Stomach (tissue), 9 donors: Measurements from ENCODE around the gene CD52. TPM values are rescaled to one million over a fixed set of nuclear protein-coding genes. Genes with fewer than 3 reads are reported as not detected.

ENCODE experiments used
- DNase-seq, 2 donors: peaks; one replicate each; pipeline versions ENCODE4 v3.0.0 to v3.0.0-alpha.2; 2013 to 2019
- H3K27ac ChIP-seq, 5 donors: fragments of 200-600 bp in 4 of 5; sonication (generic) in 4 of 5; one replicate each; pipeline ENCODE4 v1.5.1; 2013 to 2019; ENCODE audit warnings: mild to moderate bottlenecking in 1 of 5, moderate library complexity in 1 of 5
- H3K27me3 ChIP-seq, 3 donors: fragments of 200-600 bp; sonication (generic); one replicate each; pipeline ENCODE4 v1.5.1; 2017 to 2019; ENCODE audit warnings: mixed run types in 1 of 3
- H3K36me3 ChIP-seq, 4 donors: fragments of 200-600 bp; sonication (generic); 1 replicate in 3 of 4; 2 replicates in 1 of 4; pipeline ENCODE4 v1.5.1; 2016 to 2019
- H3K4me1 ChIP-seq, 4 donors: fragments of 200-600 bp; sonication (generic); one replicate each; pipeline ENCODE4 v1.5.1; 2016 to 2019
- H3K4me3 ChIP-seq, 4 donors: fragments of 200-600 bp; sonication (generic) in 3 of 4; one replicate each; pipeline ENCODE4 v1.5.1; 2016 to 2019; ENCODE audit warnings: mild to moderate bottlenecking in 1 of 4
- H3K9me3 ChIP-seq, 4 donors: fragments of 200-600 bp; sonication (generic); one replicate each; pipeline ENCODE4 v1.5.1; 2016 to 2019
- CTCF ChIP-seq, 7 experiments: fragments of 450-650 bp in 4 of 7; fragments of 200-600 bp in 3 of 7; sonication (generic) in 3 of 7; IDR thresholded peaks; one replicate each; pipeline ENCODE4 v1.5.1; 2016 to 2019; ENCODE audit warnings: antibody characterized with exemption in 7 of 7, control low read depth in 2 of 7, mild to moderate bottlenecking in 1 of 7
- EP300 ChIP-seq: sonication (generic); formaldehyde crosslinking; IDR thresholded peaks from one replicate; pipeline ENCODE4 v1.6.1; 2017; ENCODE audit warnings: antibody characterized with exemption
- POLR2A ChIP-seq, 4 donors: fragments of 450-650 bp; IDR thresholded peaks; one replicate each; pipeline ENCODE4 v1.6.1; 2016; ENCODE audit warnings: antibody characterized with exemption in 4 of 4, control low read depth in 2 of 4, mild to moderate bottlenecking in 1 of 4, moderate library complexity in 1 of 4
- POLR2AphosphoS5 ChIP-seq, 3 donors: sonication (generic); formaldehyde crosslinking; IDR thresholded peaks; one replicate each; pipeline ENCODE4 v1.6.1; 2016; ENCODE audit warnings: antibody characterized with exemption in 3 of 3
- WGBS, 5 donors: extraction: QIAGEN DNeasy Blood & Tissue Kit in 3 of 5; methylation state at CpG; one replicate each; pipeline versions ENCODE4 v1.1.5 to v1.1.7; 2013 to 2018; 5-methylcytosine and 5-hydroxymethylcytosine counted together
- intact Hi-C: fragments of 100-400 bp; cut with DNase I; formaldehyde crosslinking; loops from one replicate; pipeline ENCODE4 v1.15.1; 2023; ENCODE audit warnings: low total_unique reads
- polyA plus RNA-seq, 3 donors: library from polyadenylated mRNA; stranded (reverse); fragments of 200-250 nt; gene quantifications; one replicate each; pipeline ENCODE4 v1.2.3, GENCODE V29; 2013
- total RNA-seq, 5 donors: library from RNA; depleted of rRNA; stranded (reverse); fragments of >200 nt; gene quantifications; one replicate each; pipeline versions ENCODE4 v1.1.0 to v1.2.3, GENCODE V29; 2014 to 2016
- donor health status: healthy with polysubstance abuse.
- donor health status: Bipolar disorder and iron deficiency.
- donor health status: healthy.

The CD52 gene
- total and polyA plus RNA-seq, 8 donors: 5.1 to 68.2 (median 21.2) TPM; not detected in 2

GRCh38 chr1:26340047-26340481, 22.3 kb downstream of the CD52 start:
- Histone ChIP-seq H3K27ac (no peak overlapping the region), H3K36me3 (no peaks in the 10 kb centered on the region), H3K9me3 (no peaks in the 10 kb centered on the region), H3K4me1 (peaks cover 8 to 19% (median 17%) of the 10 kb centered on the region in 4 donors), H3K27me3 (peaks cover 0 to 45% (median 8%) of the 10 kb centered on the region in 3 donors), H3K4me3 (no peak overlapping the region)
- DNase-seq: no peak
- 68 to 81% (median 70%) methylated on average over 4 of the region's 4 CpGs for WGBS, 5 donors
- intact Hi-C loops: no loop called here
- TF ChIP-seq CTCF (IDR thresholded peaks at IDR 0.05) (no peak), POLR2AphosphoS5 (IDR thresholded peaks at IDR 0.05) (no peak), EP300 (no peak), POLR2A (IDR thresholded peaks at IDR 0.05) (no peak)

GRCh38 chr1:26344147-26344920, 26.6 kb downstream of the CD52 start:
- no peak for DNase-seq
- intact Hi-C loops: no loop called here
- Histone ChIP-seq H3K4me3 (no peak overlapping the region), H3K27me3 (peaks cover 0 to 23% (median 0%) of the 10 kb centered on the region in 3 donors), H3K27ac (no peak overlapping the region), H3K4me1 (no peaks in the 10 kb centered on the region), H3K9me3 (no peaks in the 10 kb centered on the region), H3K36me3 (no peaks in the 10 kb centered on the region)
- TF ChIP-seq POLR2AphosphoS5 (IDR thresholded peaks at IDR 0.05) (no peak), CTCF (IDR thresholded peaks at IDR 0.05) (no peak), POLR2A (IDR thresholded peaks at IDR 0.05) (no peak), EP300 (no peak)
- WGBS, 5 donors: 90 to 95% (median 94%) methylated on average over 9 to 15 of the region's 15 CpGs

- no peak for DNase-seq
- no peaks in the 10 kb centered on the region for H3K4me1 ChIP-seq
- no peaks in the 10 kb centered on the region for H3K9me3 ChIP-seq
- no peak overlapping the region for H3K27ac ChIP-seq
- no peak for TF ChIP-seq EP300
- no peak for TF ChIP-seq POLR2AphosphoS5 (IDR thresholded peaks at IDR 0.05)
- TF ChIP-seq POLR2A (IDR thresholded peaks at IDR 0.05): no peak
- no peak for TF ChIP-seq CTCF (IDR thresholded peaks at IDR 0.05)
- H3K4me3 ChIP-seq: no peak overlapping the region
- no peaks in the 10 kb centered on the region for H3K36me3 ChIP-seq
- WGBS, 5 donors: 64 to 88% (median 85%) methylated on average over 2 to 15 of the region's 15 CpGs
- intact Hi-C loops: no loop called here
- peaks cover 0 to 23% (median 0%) of the 10 kb centered on the region in 3 donors for H3K27me3 ChIP-seq
Measured at GRCh38 chr1:26345718-26346117, 28.0 kb downstream of the CD52 start.

GRCh38 chr1:26346274-26347033, 28.7 kb downstream of the CD52 start:
- no peak for DNase-seq
- WGBS, 5 donors: 75 to 81% (median 78%) methylated on average over 8 to 10 of the region's 10 CpGs
- TF ChIP-seq POLR2AphosphoS5 (IDR thresholded peaks at IDR 0.05) (no peak), EP300 (no peak), CTCF (IDR thresholded peaks at IDR 0.05) (no peak), POLR2A (IDR thresholded peaks at IDR 0.05) (no peak)

More at GRCh38 chr1:26346274-26347033, 28.7 kb downstream of the CD52 start:
- Histone ChIP-seq H3K9me3 (no peaks in the 10 kb centered on the region), H3K27me3 (peaks cover 0 to 23% (median 0%) of the 10 kb centered on the region in 3 donors), H3K4me1 (no peaks in the 10 kb centered on the region), H3K36me3 (no peaks in the 10 kb centered on the region), H3K27ac (no peak overlapping the region), H3K4me3 (no peak overlapping the region)
- intact Hi-C loops: no loop called here
